T-helper 9 cell (primary cell): ENCODE results near the gene TRPC4.

Source experiments
- DNase-seq: peaks from one replicate; pipeline ENCODE4 v3.0.0-alpha.2; 2020

TRPC4 gene

GRCh38 chr13:37709318-37709717, 160.3 kb downstream of the TRPC4 start:
- no peak for DNase-seq

GRCh38 chr13:37707739-37708500, 161.7 kb downstream of the TRPC4 start:
- DNase-seq: no peak

- no peak for DNase-seq
These were observed 163.5 kb downstream of the TRPC4 start for GRCh38 chr13:37706041-37706440.

GRCh38 chr13:37701972-37702371, 167.6 kb downstream of the TRPC4 start:
- DNase-seq: no peak

GRCh38 chr13:37701306-37701705, 168.3 kb downstream of the TRPC4 start:
- no peak for DNase-seq

GRCh38 chr13:37700887-37701286, 168.7 kb downstream of the TRPC4 start:
- no peak for DNase-seq

- DNase-seq: no peak
These were observed 174.4 kb downstream of the TRPC4 start for GRCh38 chr13:37695200-37695599.

- DNase-seq: no peak
These were observed 179.2 kb downstream of the TRPC4 start for GRCh38 chr13:37690361-37690760.

- no peak for DNase-seq
These were observed 183.1 kb downstream of the TRPC4 start for GRCh38 chr13:37686501-37686900.

- no peak for DNase-seq
These were observed 184.4 kb downstream of the TRPC4 start for GRCh38 chr13:37685206-37685605.

GRCh38 chr13:37682496-37682895, 187.1 kb downstream of the TRPC4 start:
- no peak for DNase-seq

GRCh38 chr13:37681281-37682032, 188.1 kb downstream of the TRPC4 start:
- DNase-seq: no peak

GRCh38 chr13:37680137-37680536, 189.4 kb downstream of the TRPC4 start:
- DNase-seq: no peak

- no peak for DNase-seq
These were observed 190.5 kb downstream of the TRPC4 start for GRCh38 chr13:37679043-37679442.

GRCh38 chr13:37669845-37670244, 199.7 kb downstream of the TRPC4 start:
- DNase-seq: no peak

GRCh38 chr13:37667702-37668101, 201.9 kb downstream of the TRPC4 start:
- no peak for DNase-seq

- no peak for DNase-seq
These were observed 203.5 kb downstream of the TRPC4 start for GRCh38 chr13:37666036-37666435.

- no peak for DNase-seq
These were observed 204.2 kb downstream of the TRPC4 start for GRCh38 chr13:37665420-37665819.

- no peak for DNase-seq
These were observed 205.8 kb downstream of the TRPC4 start for GRCh38 chr13:37663724-37664123.

- no peak for DNase-seq
These were observed 206.9 kb downstream of the TRPC4 start for GRCh38 chr13:37662624-37663023.

GRCh38 chr13:37657956-37658355, 211.6 kb downstream of the TRPC4 start:
- DNase-seq: no peak

- no peak for DNase-seq
These were observed 212.4 kb downstream of the TRPC4 start for GRCh38 chr13:37657134-37657533.

GRCh38 chr13:37656247-37656940, 213.2 kb downstream of the TRPC4 start:
- no peak for DNase-seq

- no peak for DNase-seq
These were observed 217.0 kb downstream of the TRPC4 start for GRCh38 chr13:37652596-37652995.
